Endothelial cell of umbilical vein (primary cell): ENCODE results near the gene RASAL2. TPM values are rescaled to one million over a fixed set of nuclear protein-coding genes. Genes with fewer than 3 reads are reported as not detected.

ENCODE experiments used
- BruUV-seq: library from RNA; stranded (reverse); fragments of 400-500 nt; replicated peaks from 2 replicates; lab custom pipeline; 2021; lab: Mats Ljungman, UMichigan
- CTCF ChIA-PET: fragments of 300-600, 350-600 bp; sonication (Branson Sonifier 250); formaldehyde crosslinking; loops from one replicate; lab custom pipeline; 2021; ENCODE audit warnings: antibody characterized with exemption, inconsistent platforms; lab: Charles Lee
- POLR2A ChIA-PET: fragments of 300-600, 350-600 bp; sonication (Branson Sonifier 250); formaldehyde crosslinking; loops from one replicate; lab custom pipeline; 2021; ENCODE audit warnings: antibody characterized with exemption, inconsistent platforms; lab: Charles Lee
- DNase-seq: peaks from one replicate; pipeline ENCODE4 v3.0.0-alpha.2; 2011; ENCODE audit warnings: low read depth, low spot score
- FAIRE-seq: peaks from 2 replicates; lab custom pipeline; 2011; peaks lifted over from hg19 to GRCh38; lab: Jason Lieb, UNC
- H2AFZ ChIP-seq: 2 replicates; pipeline ENCODE4 v1.6.0; 2012; ENCODE audit warnings: low read depth, low read length, control low read depth, inconsistent platforms
- H3K27ac ChIP-seq: 2 replicates; pipeline ENCODE4 v1.5.1; 2011; ENCODE audit warnings: low read depth, mild to moderate bottlenecking, control low read depth, low read length, moderate library complexity; ENCODE audit not compliant: insufficient read depth
- H3K27me3 ChIP-seq, 2 experiments: 2 replicates each; pipeline versions ENCODE4 v1.6.0 to v1.6.1; 2011; ENCODE audit warnings: low read length in 2 of 2, mixed read lengths in 1 of 2; ENCODE audit not compliant: control insufficient read depth in 2 of 2, insufficient read depth in 2 of 2
- H3K36me3 ChIP-seq, 2 experiments: 2 replicates in 1 of 2; 3 replicates in 1 of 2; pipeline ENCODE4 v1.5.1; 2011; ENCODE audit warnings: low read length in 2 of 2, mild to moderate bottlenecking in 1 of 2, moderate library complexity in 1 of 2; ENCODE audit not compliant: control insufficient read depth in 2 of 2, insufficient read depth in 2 of 2; ENCODE audit errors: extremely low read depth in 1 of 2
- H3K4me1 ChIP-seq: 3 replicates; pipeline ENCODE4 v1.5.1; 2011; ENCODE audit warnings: mild to moderate bottlenecking, low read length; ENCODE audit not compliant: control insufficient read depth, insufficient read depth; ENCODE audit errors: extremely low read depth
- H3K4me2 ChIP-seq: 2 replicates; pipeline ENCODE4 v1.6.1; 2011; ENCODE audit warnings: low read length, control low read depth, mixed read lengths; ENCODE audit not compliant: insufficient read depth
- H3K4me3 ChIP-seq, 3 experiments: fragments of 200-600 bp in 1 of 3; sonication (generic), shearing (Covaris generic) in 1 of 3; replicated peaks in 1 of 3; 2 replicates each; pipeline ENCODE4 v1.5.1; 2011 to 2016; ENCODE audit warnings: control low read depth in 3 of 3, low read length in 3 of 3, mild to moderate bottlenecking in 2 of 3, inconsistent platforms in 1 of 3, low read depth in 1 of 3, moderate library complexity in 1 of 3; ENCODE audit not compliant: insufficient read depth in 1 of 3
- H3K79me2 ChIP-seq: 2 replicates; pipeline ENCODE4 v1.6.0; 2012; ENCODE audit warnings: low read length, inconsistent platforms; ENCODE audit not compliant: control insufficient read depth, insufficient read depth
- H3K9ac ChIP-seq: replicated peaks from 2 replicates; pipeline ENCODE3; 2011; ENCODE audit warnings: low read length, control low read depth; ENCODE audit not compliant: insufficient read depth; ENCODE audit errors: extremely low read depth
- H3K9me1 ChIP-seq: replicated peaks from 3 replicates; pipeline ENCODE4 v1.6.0; 2011; ENCODE audit warnings: mild to moderate bottlenecking, low read length; ENCODE audit not compliant: control insufficient read depth, insufficient read depth; ENCODE audit errors: extremely low read depth
- H3K9me3 ChIP-seq: replicated peaks from 2 replicates; pipeline ENCODE4 v1.5.1; 2012; ENCODE audit warnings: low read length, inconsistent platforms; ENCODE audit not compliant: control insufficient read depth, insufficient read depth
- H4K20me1 ChIP-seq: replicated peaks from 2 replicates; pipeline ENCODE3; 2011; ENCODE audit warnings: mild to moderate bottlenecking, low read length; ENCODE audit not compliant: control insufficient read depth, insufficient read depth; ENCODE audit errors: extremely low read depth
- CTCF ChIP-seq, 2 donors: IDR thresholded peaks; 1 replicate in 1 of 2; 2 replicates in 1 of 2; pipeline ENCODE4 v1.5.1; 2011; ENCODE audit warnings: low read length in 2 of 2, mild to moderate bottlenecking in 2 of 2, moderate library complexity in 2 of 2, control low read depth in 1 of 2, inconsistent platforms in 1 of 2, low read depth in 1 of 2; ENCODE audit not compliant: insufficient read depth in 1 of 2; ENCODE audit errors: extremely low read depth in 1 of 2
- EZH2 ChIP-seq: IDR thresholded peaks from 2 replicates; pipeline ENCODE4 v1.6.1; 2012; ENCODE audit warnings: borderline replicate concordance, low read depth, mild to moderate bottlenecking, moderate library complexity, low read length, inconsistent platforms; ENCODE audit not compliant: severe bottlenecking
- FOS ChIP-seq: IDR thresholded peaks from 2 replicates; pipeline ENCODE4 v1.6.1; 2011; ENCODE audit warnings: mild to moderate bottlenecking, low read length, moderate library complexity, borderline replicate concordance; ENCODE audit not compliant: insufficient read depth
- GATA2 ChIP-seq: IDR thresholded peaks from 2 replicates; pipeline ENCODE4 v1.7.0; 2011; ENCODE audit warnings: low read depth, mild to moderate bottlenecking, moderate library complexity, mixed read lengths, low read length; ENCODE audit not compliant: insufficient read length, insufficient read depth
- JUN ChIP-seq: IDR thresholded peaks from 2 replicates; pipeline ENCODE4 v1.6.1; 2011; ENCODE audit warnings: borderline replicate concordance, low read depth; ENCODE audit not compliant: insufficient read length, insufficient read depth
- MAX ChIP-seq: IDR thresholded peaks from 2 replicates; pipeline ENCODE4 v1.6.1; 2011; ENCODE audit not compliant: insufficient read depth, insufficient read length
- MYC ChIP-seq: IDR thresholded peaks from one replicate; pipeline ENCODE4 v1.6.1; 2011; ENCODE audit warnings: mild to moderate bottlenecking, low read depth, low read length
- POLR2A ChIP-seq: IDR thresholded peaks from 2 replicates; pipeline ENCODE4 v1.6.1; 2012; ENCODE audit warnings: low read depth, mild to moderate bottlenecking, control low read depth, low read length
- POLR2AphosphoS5 ChIP-seq: IDR thresholded peaks from 2 replicates; pipeline ENCODE4 v1.6.1; 2012; ENCODE audit warnings: low read depth, mild to moderate bottlenecking, control low read depth, low read length, moderate library complexity; ENCODE audit not compliant: insufficient read depth
- dilution Hi-C: fragments of 300-500 bp; cut with MboI; formaldehyde crosslinking; loops from one replicate; pipeline ENCODE4 v1.15.0; 2019; ENCODE audit warnings: low sequenced_read_pairs; ENCODE audit not compliant: extremely low pct_ligation_motif_present
- intact Hi-C: fragments of 100-400 bp; cut with micrococcal nuclease; formaldehyde crosslinking; loops from one replicate; pipeline ENCODE4 v1.10.0; 2022
- polyA plus RNA-seq, 4 experiments: library from polyadenylated mRNA; depleted of rRNA in 3 of 4; stranded (reverse) in 3 of 4; unstranded in 1 of 4; fragments of >200 nt; gene quantifications; 2 replicates each; pipeline versions ENCODE4 v1.2.1 to v1.2.3, GENCODE V29; 2011 to 2012; ENCODE audit warnings: missing spikeins in 1 of 4
- total RNA-seq: library from RNA; stranded (reverse); gene quantifications from 2 replicates; pipeline ENCODE4 v1.2.3, GENCODE V29; 2021

Gene RASAL2
- total and polyA plus RNA-seq, 2 donors (not counting 3 experiments of a cell fraction or from before 2014, with no cell fraction given) = 12.5 to 15.5 TPM

- FAIRE-seq (peak; percentile 81), DNase-seq (peak; percentile 66)
- no peak overlapping the region for H3K4me3 ChIP-seq
- H3K36me3 ChIP-seq = no peaks in the 10 kb centered on the region
- no TSS peak for BruUV-seq
- no peaks in the 10 kb centered on the region for H3K9me1 ChIP-seq
- peak overlapping the region; percentile 58 for H2AFZ ChIP-seq
- dilution Hi-C loops = no loop called here
- CTCF ChIA-PET = interaction anchor here (1.2 kb wide), 1 partner anchor 98 kb away, joined by 3 read pairs; no protein-coding TSS in a partner anchor
- no peaks in the 10 kb centered on the region for H3K9me3 ChIP-seq
- TF ChIP-seq FOS = peak; percentile 68
- TF ChIP-seq EZH2 = no peak
- no peak for TF ChIP-seq MYC
- TF ChIP-seq GATA2 = peak; percentile 26
- TF ChIP-seq MAX = no peak
- TF ChIP-seq JUN = peak; percentile 59
- no peak for TF ChIP-seq CTCF (IDR thresholded peaks at IDR 0.05; ENCODE audit: extremely low read depth in 1 of 2, insufficient read depth in 1 of 2, low read depth in 1 of 2, low read length in 2 of 2)
- TF ChIP-seq POLR2AphosphoS5 = peak; percentile 47
- TF ChIP-seq POLR2A = no peak
- peak overlapping the region; percentile 53 for H3K4me2 ChIP-seq
- POLR2A ChIA-PET = no interaction called here
- intact Hi-C loops = loop anchor here (2.0 kb wide), 2 partner anchors 68 to 92 kb away; no protein-coding TSS in a partner anchor
- H3K9ac ChIP-seq = no peak overlapping the region
- H3K79me2 ChIP-seq = no peaks in the 10 kb centered on the region
- peak overlapping the region; percentile 70 for H3K27ac ChIP-seq
- peaks cover 12% of the 10 kb centered on the region for H3K4me1 ChIP-seq
- no peaks in the 10 kb centered on the region for H4K20me1 ChIP-seq
- no peaks in the 10 kb centered on the region for H3K27me3 ChIP-seq
These were observed 315.0 kb downstream of the RASAL2 start for GRCh38 chr1:178408871-178409270.
